ENCODE measurements around the gene SLC6A6.

Gene SLC6A6

DNA sequence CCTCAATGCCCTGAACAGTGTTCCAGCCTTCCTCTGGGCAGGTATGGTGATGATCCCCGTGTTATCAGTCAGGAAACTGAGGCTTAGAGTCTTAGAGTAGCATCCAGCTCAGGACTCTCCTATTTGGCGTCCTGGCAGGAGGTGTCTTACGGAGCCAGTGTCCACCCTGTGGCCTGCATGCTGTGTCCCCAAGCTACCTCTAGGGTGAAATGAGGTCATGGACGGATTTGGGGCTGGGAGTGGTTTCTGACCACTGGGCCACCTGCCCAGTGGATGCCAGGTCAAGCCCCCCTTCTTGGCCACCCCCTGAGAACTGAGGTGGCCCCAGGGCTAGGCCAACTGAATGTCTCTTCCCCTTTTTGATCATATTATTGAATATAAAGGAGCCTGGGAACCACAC, 27.2 kb upstream of the SLC6A6 start:
- Histone ChIP-seq H3K9me3 (replicated peaks; ENCODE audit: low read length) (no peaks in the 10 kb centered on the region), H3K9ac (ENCODE audit: low read depth, low read length) (no peak overlapping the region), H3K4me3 (ENCODE audit: low read length) (no peak overlapping the region), H3K27me3 (ENCODE audit: control insufficient read depth, insufficient read depth, low read length) (no peaks in the 10 kb centered on the region), H3K4me1 (ENCODE audit: control insufficient read depth, insufficient read depth, low read length) (peaks cover 11% of the 10 kb centered on the region), H3K36me3 (ENCODE audit: insufficient read depth, low read length) (no peaks in the 10 kb centered on the region), H3K4me2 (ENCODE audit: low read length) (no peak overlapping the region)

DNA sequence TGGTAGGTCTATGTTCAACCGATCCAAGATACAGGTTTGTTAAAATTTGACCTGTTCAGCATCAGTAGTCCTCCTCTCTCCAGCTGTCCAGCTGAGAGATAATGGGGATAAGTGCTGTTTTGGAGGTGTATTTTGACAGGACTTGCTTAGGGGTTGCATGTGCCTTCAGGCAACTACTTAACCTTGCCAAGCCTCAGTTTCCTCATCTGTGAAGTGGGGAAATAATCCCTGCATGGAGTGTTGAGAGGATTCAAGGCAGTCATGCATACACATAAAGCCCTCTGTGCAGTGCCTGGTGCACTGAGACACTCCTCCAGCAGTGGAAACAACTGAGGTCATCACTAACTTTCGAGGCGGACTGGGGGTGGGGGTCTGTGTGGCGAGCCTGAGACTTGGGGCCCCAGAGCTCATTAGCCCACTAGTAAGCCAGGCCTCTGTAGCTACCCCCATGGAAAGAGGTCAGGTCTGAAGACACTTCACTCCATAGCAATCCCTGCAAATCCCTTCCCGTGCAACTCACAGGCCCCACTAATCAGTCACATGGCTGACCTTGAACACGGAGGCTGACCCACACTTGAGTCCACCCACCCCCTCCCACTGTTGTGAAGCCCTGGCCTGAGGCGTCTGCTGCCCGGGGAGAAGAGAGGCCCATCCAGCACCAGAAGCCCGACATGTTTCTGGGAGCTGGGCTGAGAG, 25.9 kb upstream of the SLC6A6 start:
- H3K4me2 ChIP-seq (ENCODE audit: low read length): no peak overlapping the region
- H3K9ac ChIP-seq (ENCODE audit: low read depth, low read length): no peak overlapping the region
- H3K9me3 ChIP-seq (replicated peaks; ENCODE audit: low read length): no peaks in the 10 kb centered on the region
- no peak overlapping the region for H3K4me3 ChIP-seq (ENCODE audit: low read length)
- H3K36me3 ChIP-seq (ENCODE audit: insufficient read depth, low read length): no peaks in the 10 kb centered on the region
- H3K27me3 ChIP-seq (ENCODE audit: control insufficient read depth, insufficient read depth, low read length): no peaks in the 10 kb centered on the region
- peaks cover 11% of the 10 kb centered on the region for H3K4me1 ChIP-seq (ENCODE audit: control insufficient read depth, insufficient read depth, low read length)

DNA sequence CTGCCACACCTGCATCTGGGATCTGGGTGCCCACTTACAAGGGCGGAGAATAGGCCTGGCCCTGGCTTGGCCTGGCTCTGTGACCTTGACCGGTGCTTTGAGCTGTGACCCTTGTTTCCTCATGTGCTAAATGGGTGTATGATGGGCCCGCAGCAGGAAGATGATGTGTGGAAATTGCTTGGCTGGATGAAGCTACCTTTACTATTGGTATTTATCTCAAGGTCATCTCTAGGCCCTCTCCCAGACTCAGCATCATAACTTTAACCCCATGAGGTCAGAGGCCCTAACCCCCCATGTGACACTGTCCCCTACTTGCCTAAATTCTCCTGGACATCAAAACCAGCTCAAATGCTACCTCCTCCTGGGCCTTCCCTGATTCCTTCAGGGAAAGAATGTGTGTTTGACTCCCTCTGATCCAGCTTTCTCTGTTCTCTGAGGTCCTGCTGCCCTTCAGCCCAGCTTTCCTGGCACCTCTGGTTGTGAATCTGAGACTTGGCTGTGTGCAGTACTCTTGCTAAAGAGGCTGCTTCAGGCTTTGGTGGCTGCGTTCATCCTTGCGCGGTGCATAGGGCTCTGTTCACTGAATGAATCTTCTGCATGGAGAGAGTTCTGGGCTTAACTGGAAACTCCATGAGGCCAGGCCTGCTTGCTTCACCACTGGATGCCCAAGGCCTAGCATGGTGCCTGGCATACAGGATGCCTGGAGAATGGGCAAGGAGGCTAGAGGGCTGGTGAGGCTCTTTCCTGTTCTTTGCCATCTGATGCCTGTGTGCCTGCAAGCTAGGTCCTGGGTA, 25.2 kb upstream of the SLC6A6 start:
- peaks cover 1% of the 10 kb centered on the region for H3K27me3 ChIP-seq (ENCODE audit: control insufficient read depth, insufficient read depth, low read length)
- no peaks in the 10 kb centered on the region for H3K36me3 ChIP-seq (ENCODE audit: insufficient read depth, low read length)
- H3K9ac ChIP-seq (ENCODE audit: low read depth, low read length): no peak overlapping the region
- no peaks in the 10 kb centered on the region for H3K9me3 ChIP-seq (replicated peaks; ENCODE audit: low read length)
- no peak overlapping the region for H3K4me2 ChIP-seq (ENCODE audit: low read length)
- peaks cover 5% of the 10 kb centered on the region for H3K4me1 ChIP-seq (ENCODE audit: control insufficient read depth, insufficient read depth, low read length)
- no peak overlapping the region for H3K4me3 ChIP-seq (ENCODE audit: low read length)

- Histone ChIP-seq H3K27me3 (ENCODE audit: control insufficient read depth, insufficient read depth, low read length) (peaks cover 5% of the 10 kb centered on the region), H3K9me3 (replicated peaks; ENCODE audit: low read length) (no peaks in the 10 kb centered on the region), H3K9ac (ENCODE audit: low read depth, low read length) (no peak overlapping the region), H3K4me1 (ENCODE audit: control insufficient read depth, insufficient read depth, low read length) (peaks cover 5% of the 10 kb centered on the region), H3K36me3 (ENCODE audit: insufficient read depth, low read length) (no peaks in the 10 kb centered on the region), H3K4me2 (ENCODE audit: low read length) (no peak overlapping the region), H3K4me3 (ENCODE audit: low read length) (no peak overlapping the region)
Measured at GRCh38 chr3:14377838-14378169, 24.6 kb upstream of the SLC6A6 start.

DNA sequence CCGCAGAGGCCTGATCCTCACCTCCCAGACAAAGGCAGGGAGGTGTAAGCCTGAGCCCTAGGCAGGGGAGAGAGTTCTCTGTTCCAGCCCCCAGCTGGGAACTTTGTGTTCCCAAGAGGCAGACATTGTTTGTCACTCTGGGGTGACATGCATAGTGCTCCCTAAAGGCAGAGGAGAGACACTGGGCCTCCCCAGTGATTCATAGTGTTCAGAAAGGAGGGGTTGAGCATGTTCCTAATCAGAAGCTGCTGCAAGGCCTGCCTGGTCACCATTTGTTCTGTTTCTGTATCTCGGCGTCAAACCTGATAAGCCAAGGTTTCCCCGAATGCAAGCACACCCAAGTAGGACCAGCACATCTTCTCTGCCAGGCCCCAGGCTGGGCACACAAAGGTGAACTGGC, 24.0 kb upstream of the SLC6A6 start:
- Histone ChIP-seq H3K4me1 (ENCODE audit: control insufficient read depth, insufficient read depth, low read length) (peaks cover 5% of the 10 kb centered on the region), H3K4me3 (ENCODE audit: low read length) (no peak overlapping the region), H3K9ac (ENCODE audit: low read depth, low read length) (no peak overlapping the region), H3K9me3 (replicated peaks; ENCODE audit: low read length) (no peaks in the 10 kb centered on the region), H3K36me3 (ENCODE audit: insufficient read depth, low read length) (no peaks in the 10 kb centered on the region), H3K4me2 (ENCODE audit: low read length) (no peak overlapping the region), H3K27me3 (ENCODE audit: control insufficient read depth, insufficient read depth, low read length) (peaks cover 5% of the 10 kb centered on the region)

DNA sequence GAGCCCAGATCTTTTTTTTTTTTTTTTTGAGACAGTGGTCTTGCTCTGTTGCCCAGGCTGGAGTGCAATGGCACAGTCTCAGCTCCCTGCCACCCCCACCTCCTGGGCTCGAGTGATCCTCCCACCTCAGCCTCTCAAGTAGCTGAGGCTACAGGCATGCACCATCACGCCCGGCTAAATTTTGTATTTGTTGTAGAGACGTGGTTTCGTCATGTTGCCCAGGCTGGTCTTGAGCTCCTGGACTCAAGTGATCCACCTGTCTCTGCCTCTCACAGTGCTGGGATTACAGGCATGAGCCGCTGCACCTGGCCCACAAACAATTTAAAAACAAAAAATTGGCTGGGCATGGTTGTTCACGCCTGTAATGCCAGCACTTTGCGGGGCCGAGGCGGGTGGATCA, 22.6 kb upstream of the SLC6A6 start:
- Histone ChIP-seq H3K4me1 (ENCODE audit: control insufficient read depth, insufficient read depth, low read length) (no peaks in the 10 kb centered on the region), H3K4me3 (ENCODE audit: low read length) (no peak overlapping the region), H3K27me3 (ENCODE audit: control insufficient read depth, insufficient read depth, low read length) (peaks cover 5% of the 10 kb centered on the region), H3K9me3 (replicated peaks; ENCODE audit: low read length) (no peaks in the 10 kb centered on the region), H3K36me3 (ENCODE audit: insufficient read depth, low read length) (no peaks in the 10 kb centered on the region), H3K9ac (ENCODE audit: low read depth, low read length) (no peak overlapping the region), H3K4me2 (ENCODE audit: low read length) (no peak overlapping the region)

GRCh38 chr3:14386254-14386653, 16.2 kb upstream of the SLC6A6 start:
- no peak overlapping the region for H3K4me3 ChIP-seq (ENCODE audit: low read length)
- no peak overlapping the region for H3K4me2 ChIP-seq (ENCODE audit: low read length)
- no peak overlapping the region for H3K9ac ChIP-seq (ENCODE audit: low read depth, low read length)
- H3K9me3 ChIP-seq (replicated peaks; ENCODE audit: low read length): no peaks in the 10 kb centered on the region
- peaks cover 4% of the 10 kb centered on the region for H3K4me1 ChIP-seq (ENCODE audit: control insufficient read depth, insufficient read depth, low read length)
- H3K27me3 ChIP-seq (ENCODE audit: control insufficient read depth, insufficient read depth, low read length): peaks cover 21% of the 10 kb centered on the region
- no peaks in the 10 kb centered on the region for H3K36me3 ChIP-seq (ENCODE audit: insufficient read depth, low read length)

DNA sequence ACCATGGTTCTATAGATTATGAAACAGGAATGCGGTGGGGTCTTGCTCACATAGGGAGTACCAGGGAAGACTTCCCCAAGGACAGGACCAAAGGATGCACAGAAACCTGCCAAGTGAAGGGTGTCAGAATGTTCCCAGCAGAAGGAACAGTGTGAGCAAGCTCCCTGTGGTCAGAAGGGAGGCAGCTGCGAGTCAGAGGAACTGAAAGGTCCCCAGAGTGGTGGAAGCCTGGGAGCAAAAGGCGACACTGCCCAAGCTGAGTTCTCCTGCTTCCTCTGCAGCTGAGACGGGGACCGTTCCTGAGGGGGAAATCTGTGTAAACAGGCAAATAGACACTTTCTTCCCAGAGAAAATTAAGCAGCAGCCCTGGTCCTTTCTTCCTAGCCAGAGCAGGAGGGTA, 14.2 kb upstream of the SLC6A6 start:
- Histone ChIP-seq H3K36me3 (ENCODE audit: insufficient read depth, low read length) (no peaks in the 10 kb centered on the region), H3K9me3 (replicated peaks; ENCODE audit: low read length) (no peaks in the 10 kb centered on the region), H3K4me2 (ENCODE audit: low read length) (no peak overlapping the region), H3K4me3 (ENCODE audit: low read length) (no peak overlapping the region), H3K27me3 (ENCODE audit: control insufficient read depth, insufficient read depth, low read length) (peaks cover 16% of the 10 kb centered on the region), H3K4me1 (ENCODE audit: control insufficient read depth, insufficient read depth, low read length) (peaks cover 8% of the 10 kb centered on the region), H3K9ac (ENCODE audit: low read depth, low read length) (no peak overlapping the region)

GRCh38 chr3:14389166-14389606, 13.2 kb upstream of the SLC6A6 start:
- Histone ChIP-seq H3K4me3 (ENCODE audit: low read length) (no peak overlapping the region), H3K9me3 (replicated peaks; ENCODE audit: low read length) (no peaks in the 10 kb centered on the region), H3K4me2 (ENCODE audit: low read length) (no peak overlapping the region), H3K9ac (ENCODE audit: low read depth, low read length) (no peak overlapping the region), H3K36me3 (ENCODE audit: insufficient read depth, low read length) (no peaks in the 10 kb centered on the region), H3K27me3 (ENCODE audit: control insufficient read depth, insufficient read depth, low read length) (peaks cover 16% of the 10 kb centered on the region), H3K4me1 (ENCODE audit: control insufficient read depth, insufficient read depth, low read length) (peaks cover 8% of the 10 kb centered on the region)

GRCh38 chr3:14389716-14390115, 12.7 kb upstream of the SLC6A6 start:
- Histone ChIP-seq H3K4me1 (ENCODE audit: control insufficient read depth, insufficient read depth, low read length) (peaks cover 8% of the 10 kb centered on the region), H3K27me3 (ENCODE audit: control insufficient read depth, insufficient read depth, low read length) (peaks cover 16% of the 10 kb centered on the region), H3K9ac (ENCODE audit: low read depth, low read length) (no peak overlapping the region)

DNA sequence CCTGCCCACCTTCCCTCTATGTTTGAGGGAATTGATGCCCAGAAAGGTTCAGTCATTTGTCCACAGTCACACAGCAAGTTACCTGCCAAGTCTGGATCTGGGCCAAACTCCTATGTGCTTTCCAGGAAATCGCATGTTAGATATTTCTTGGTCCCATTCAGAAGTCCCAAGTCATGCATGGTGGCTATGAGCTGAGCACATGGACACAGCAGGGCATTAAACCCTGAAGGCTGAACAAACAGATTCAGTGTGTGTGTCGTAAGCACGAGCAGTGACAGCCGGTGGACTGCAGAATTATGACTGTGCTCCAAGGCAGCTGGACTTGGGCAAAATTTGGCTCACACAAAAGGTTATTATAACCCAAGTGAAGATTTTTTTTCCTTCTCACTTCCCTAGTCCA, 11.4 kb upstream of the SLC6A6 start:
- Histone ChIP-seq H3K36me3 (ENCODE audit: insufficient read depth, low read length) (no peaks in the 10 kb centered on the region), H3K4me1 (ENCODE audit: control insufficient read depth, insufficient read depth, low read length) (peaks cover 8% of the 10 kb centered on the region), H3K27me3 (ENCODE audit: control insufficient read depth, insufficient read depth, low read length) (peaks cover 7% of the 10 kb centered on the region), H3K4me2 (ENCODE audit: low read length) (peak overlapping the region; percentile 53), H3K9ac (ENCODE audit: low read depth, low read length) (peak overlapping the region; percentile 4), H3K4me3 (ENCODE audit: low read length) (no peak overlapping the region), H3K9me3 (replicated peaks; ENCODE audit: low read length) (no peaks in the 10 kb centered on the region)

More at GRCh38 chr3:14389716-14390115, 12.7 kb upstream of the SLC6A6 start:
- Histone ChIP-seq H3K36me3 (ENCODE audit: insufficient read depth, low read length) (no peaks in the 10 kb centered on the region), H3K9me3 (replicated peaks; ENCODE audit: low read length) (no peaks in the 10 kb centered on the region), H3K4me3 (ENCODE audit: low read length) (no peak overlapping the region), H3K4me2 (ENCODE audit: low read length) (no peak overlapping the region)

DNA sequence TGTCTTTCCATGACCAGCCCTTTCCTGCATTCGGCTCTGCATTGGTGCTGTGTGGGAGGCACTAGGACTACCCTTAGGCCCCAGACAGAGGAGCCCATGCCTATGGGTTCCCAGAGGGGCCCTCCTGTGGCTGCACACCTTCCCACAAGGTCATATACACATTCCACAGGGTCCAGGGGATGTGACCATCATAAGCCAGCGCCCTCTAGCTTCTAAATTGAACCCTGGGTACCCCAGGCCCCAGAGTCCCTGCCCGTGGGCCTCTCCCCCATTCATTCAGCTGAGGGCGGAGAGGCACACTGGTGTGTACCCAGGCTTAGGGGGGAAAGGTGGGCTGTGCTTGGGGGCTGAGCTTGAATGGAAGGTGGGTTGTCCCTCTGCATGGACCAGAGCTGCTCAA, 10.2 kb upstream of the SLC6A6 start:
- H3K36me3 ChIP-seq (ENCODE audit: insufficient read depth, low read length): no peaks in the 10 kb centered on the region
- H3K9ac ChIP-seq (ENCODE audit: low read depth, low read length): no peak overlapping the region
- H3K4me1 ChIP-seq (ENCODE audit: control insufficient read depth, insufficient read depth, low read length): peaks cover 8% of the 10 kb centered on the region
- no peak overlapping the region for H3K4me2 ChIP-seq (ENCODE audit: low read length)
- peaks cover 5% of the 10 kb centered on the region for H3K27me3 ChIP-seq (ENCODE audit: control insufficient read depth, insufficient read depth, low read length)
- H3K9me3 ChIP-seq (replicated peaks; ENCODE audit: low read length): no peaks in the 10 kb centered on the region
- H3K4me3 ChIP-seq (ENCODE audit: low read length): no peak overlapping the region

Data from skeletal muscle satellite cell (primary cell).